Measurements from ENCODE around the gene DPH6. TPM values are rescaled to one million over a fixed set of nuclear protein-coding genes. Genes with fewer than 3 reads are reported as not detected.
"Not testable (repeated sequence)": the region's sequence is repeated elsewhere in the genome, so short reads cannot be mapped to it uniquely, and the experiment has no call there.

The DPH6 gene
- total RNA-seq, 4 donors from 2014 or later: 30.6 to 49.0 (median 36.8) TPM

GRCh38 chr15:35443376-35443775, 102.6 kb downstream of the DPH6 start:
- Histone ChIP-seq H3K27ac (no peak overlapping the region), H3K36me3 (no peaks in the 10 kb centered on the region), H3K4me3 (replicated peaks in 1 of 3) (no peak overlapping the region), H3K9me3 (no peaks in the 10 kb centered on the region), H3K27me3 (no peaks in the 10 kb centered on the region), H3K4me1 (peaks cover 0 to 3% of the 10 kb centered on the region in 2 donors)
- TF ChIP-seq POLR2A (IDR thresholded peaks at IDR 0.05): no peak
- TF ChIP-seq, protein P1, sequence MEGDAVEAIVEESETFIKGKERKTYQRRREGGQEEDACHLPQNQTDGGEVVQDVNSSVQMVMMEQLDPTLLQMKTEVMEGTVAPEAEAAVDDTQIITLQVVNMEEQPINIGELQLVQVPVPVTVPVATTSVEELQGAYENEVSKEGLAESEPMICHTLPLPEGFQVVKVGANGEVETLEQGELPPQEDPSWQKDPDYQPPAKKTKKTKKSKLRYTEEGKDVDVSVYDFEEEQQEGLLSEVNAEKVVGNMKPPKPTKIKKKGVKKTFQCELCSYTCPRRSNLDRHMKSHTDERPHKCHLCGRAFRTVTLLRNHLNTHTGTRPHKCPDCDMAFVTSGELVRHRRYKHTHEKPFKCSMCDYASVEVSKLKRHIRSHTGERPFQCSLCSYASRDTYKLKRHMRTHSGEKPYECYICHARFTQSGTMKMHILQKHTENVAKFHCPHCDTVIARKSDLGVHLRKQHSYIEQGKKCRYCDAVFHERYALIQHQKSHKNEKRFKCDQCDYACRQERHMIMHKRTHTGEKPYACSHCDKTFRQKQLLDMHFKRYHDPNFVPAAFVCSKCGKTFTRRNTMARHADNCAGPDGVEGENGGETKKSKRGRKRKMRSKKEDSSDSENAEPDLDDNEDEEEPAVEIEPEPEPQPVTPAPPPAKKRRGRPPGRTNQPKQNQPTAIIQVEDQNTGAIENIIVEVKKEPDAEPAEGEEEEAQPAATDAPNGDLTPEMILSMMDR (IDR thresholded peaks at IDR 0.05): no peak
- no peak for DNase-seq
- intact Hi-C loops (cut with DNase I): no loop called here

GRCh38 chr15:35442742-35443141, 103.2 kb downstream of the DPH6 start:
- Histone ChIP-seq H3K36me3 (no peaks in the 10 kb centered on the region), H3K4me1 (peaks cover 0 to 3% of the 10 kb centered on the region in 2 donors), H3K9me3 (no peaks in the 10 kb centered on the region), H3K4me3 (replicated peaks in 1 of 3) (no peak overlapping the region), H3K27me3 (no peaks in the 10 kb centered on the region), H3K27ac (no peak overlapping the region)
- WGBS, 2 donors: 85 to 92% methylated on average over 1 of the region's 1 CpG
- DNase-seq: no peak
- no peak for TF ChIP-seq POLR2A (IDR thresholded peaks at IDR 0.05)
- TF ChIP-seq, protein P1 (IDR thresholded peaks at IDR 0.05): no peak
- intact Hi-C loops (cut with DNase I): no loop called here

- H3K4me3 ChIP-seq (replicated peaks in 1 of 3); intact Hi-C loops (cut with DNase I); H3K27me3 ChIP-seq; H3K4me1 ChIP-seq; H3K36me3 ChIP-seq; H3K9me3 ChIP-seq; H3K27ac ChIP-seq; DNase-seq: not testable (repeated sequence)
- 95 to 96% methylated on average over 4 of the region's 4 CpGs for WGBS, 2 donors
Observed at GRCh38 chr15:35441279-35441678, 104.7 kb downstream of the DPH6 start.

DNA sequence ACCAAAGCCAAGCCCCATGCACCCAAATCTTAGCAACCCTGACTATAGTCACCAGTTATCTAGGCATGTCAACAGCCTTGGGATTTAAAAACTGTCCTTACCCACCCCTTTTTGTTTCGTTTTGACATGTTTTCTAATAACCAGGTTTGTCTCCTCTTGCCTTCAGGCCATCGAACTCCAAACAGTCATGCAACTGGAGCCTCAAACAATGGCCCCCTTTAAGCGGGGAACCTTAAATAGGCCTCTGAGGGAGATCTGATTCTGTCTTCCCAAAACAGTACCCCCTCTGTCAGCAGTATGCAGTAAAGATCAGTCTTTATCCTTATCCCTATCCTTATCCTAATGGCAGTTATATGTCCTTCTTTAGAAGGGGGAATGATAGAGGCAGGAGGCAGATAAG, 105.7 kb downstream of the DPH6 start:
- no peak for DNase-seq
- no peak overlapping the region for H3K27ac ChIP-seq
- H3K4me1 ChIP-seq: peaks cover 0 to 3% of the 10 kb centered on the region in 2 donors
- intact Hi-C loops (cut with DNase I): no loop called here
- no peaks in the 10 kb centered on the region for H3K27me3 ChIP-seq
- no peaks in the 10 kb centered on the region for H3K36me3 ChIP-seq
- H3K9me3 ChIP-seq: no peaks in the 10 kb centered on the region
- no peak overlapping the region for H3K4me3 ChIP-seq (replicated peaks in 1 of 3)
- 87 to 92% methylated on average over 3 of the region's 3 CpGs for WGBS, 2 donors
- TF ChIP-seq, protein P1 (IDR thresholded peaks at IDR 0.05): no peak
- TF ChIP-seq POLR2A (IDR thresholded peaks at IDR 0.05): no peak

DNA sequence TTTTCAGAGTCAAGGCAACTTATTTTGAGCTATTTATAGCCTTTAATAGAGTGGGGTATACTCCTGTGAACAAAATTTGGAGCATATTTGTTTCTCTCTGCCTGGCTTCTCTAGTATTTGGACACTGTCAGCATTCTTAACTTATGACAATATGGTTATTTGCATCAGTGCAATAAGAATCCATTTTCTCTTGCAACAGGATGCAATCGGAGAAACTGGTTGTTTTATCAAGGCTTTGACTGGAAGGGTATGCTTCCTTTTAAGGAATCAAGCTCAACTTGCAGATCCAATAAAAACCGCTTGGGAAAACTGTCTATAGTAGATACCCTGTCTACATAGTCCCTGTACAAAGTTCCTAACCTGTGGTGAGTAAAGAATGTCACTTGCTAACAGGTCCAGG, 106.7 kb downstream of the DPH6 start:
- H3K9me3 ChIP-seq: no peaks in the 10 kb centered on the region
- no peak overlapping the region for H3K4me3 ChIP-seq (replicated peaks in 1 of 3)
- no peak overlapping the region for H3K27ac ChIP-seq
- no peaks in the 10 kb centered on the region for H3K27me3 ChIP-seq
- WGBS, 2 donors: 76 to 87% methylated on average over 2 of the region's 2 CpGs
- TF ChIP-seq, protein P1 (IDR thresholded peaks at IDR 0.05): no peak
- no peak for TF ChIP-seq POLR2A (IDR thresholded peaks at IDR 0.05)
- DNase-seq: no peak
- peaks cover 0 to 3% of the 10 kb centered on the region in 2 donors for H3K4me1 ChIP-seq
- H3K36me3 ChIP-seq: no peaks in the 10 kb centered on the region
- intact Hi-C loops (cut with DNase I): no loop called here

GRCh38 chr15:35437157-35437556, 108.8 kb downstream of the DPH6 start:
- no peak for DNase-seq
- Histone ChIP-seq H3K9me3 (no peaks in the 10 kb centered on the region), H3K36me3 (no peaks in the 10 kb centered on the region), H3K27me3 (no peaks in the 10 kb centered on the region), H3K4me3 (replicated peaks in 1 of 3) (no peak overlapping the region), H3K27ac (no peak overlapping the region), H3K4me1 (no peaks in the 10 kb centered on the region)
- TF ChIP-seq POLR2A (IDR thresholded peaks at IDR 0.05): no peak
- TF ChIP-seq, protein P1 (IDR thresholded peaks at IDR 0.05): no peak
- 85 to 93% methylated on average over 5 of the region's 5 CpGs for WGBS, 2 donors
- intact Hi-C loops (cut with DNase I): no loop called here

Data from thyroid gland (tissue), 4 donors.